ENCODE data around the gene SECTM1.

The SECTM1 gene

DNA sequence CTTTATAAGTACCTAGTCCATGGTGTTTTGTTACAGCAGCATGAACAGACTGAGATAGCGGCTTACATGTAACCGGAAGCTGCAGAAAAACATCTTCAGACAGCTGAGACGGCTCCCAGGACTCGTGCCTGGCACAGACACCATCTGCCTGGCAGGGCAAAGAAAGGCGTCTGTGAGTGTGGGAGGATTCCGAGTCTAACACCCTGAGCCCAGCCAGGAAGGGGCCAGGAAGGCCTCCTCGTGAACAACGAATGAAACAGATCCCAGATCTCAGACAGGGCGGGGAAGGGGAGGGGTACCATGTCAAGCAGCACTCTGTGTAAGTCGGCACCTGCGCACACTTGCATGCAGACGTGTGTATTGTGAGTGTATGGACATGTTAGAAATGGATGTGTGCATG lies 55.7 kb downstream of the SECTM1 start:
- DNase-seq: no peak

DNA sequence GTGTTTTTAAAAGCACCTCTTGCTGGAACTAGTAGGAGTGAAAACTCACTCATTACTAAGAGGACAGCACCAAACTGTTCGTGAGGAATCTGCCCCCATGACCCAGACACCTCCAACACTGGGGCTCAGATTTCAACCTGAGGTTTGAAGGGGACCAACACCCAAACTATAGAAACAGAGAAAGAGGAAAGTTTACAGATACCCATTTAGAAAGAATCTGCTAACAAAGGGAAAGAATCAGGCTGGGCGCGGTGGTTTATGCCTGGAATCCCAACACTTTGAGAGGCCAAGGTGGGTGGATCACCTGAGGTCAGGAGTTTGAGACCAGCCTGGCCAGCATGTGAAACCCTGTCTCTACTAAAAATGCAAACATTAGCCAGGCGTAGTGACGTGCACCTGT lies 56.6 kb downstream of the SECTM1 start:
- no peak for DNase-seq

DNA sequence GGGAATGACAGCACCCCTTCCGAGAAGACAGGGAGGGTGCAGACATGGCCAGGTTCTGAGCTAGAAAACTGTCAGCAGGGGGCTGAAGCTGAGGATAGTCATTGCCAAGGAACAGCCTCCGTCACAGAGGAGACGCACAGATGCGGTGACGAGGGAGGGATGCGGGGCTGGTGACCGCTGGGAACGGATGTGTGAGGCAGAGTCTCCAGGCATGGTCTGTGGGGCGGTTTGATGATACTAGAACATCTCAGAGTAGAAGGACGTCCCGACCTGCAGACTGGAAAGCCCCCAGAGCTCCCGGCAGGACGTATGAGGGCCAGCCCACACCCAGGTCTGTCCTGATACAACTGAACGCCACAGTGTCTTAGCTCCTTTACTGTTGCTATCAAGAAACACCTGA lies 58.2 kb downstream of the SECTM1 start:
- no peak for DNase-seq

DNA sequence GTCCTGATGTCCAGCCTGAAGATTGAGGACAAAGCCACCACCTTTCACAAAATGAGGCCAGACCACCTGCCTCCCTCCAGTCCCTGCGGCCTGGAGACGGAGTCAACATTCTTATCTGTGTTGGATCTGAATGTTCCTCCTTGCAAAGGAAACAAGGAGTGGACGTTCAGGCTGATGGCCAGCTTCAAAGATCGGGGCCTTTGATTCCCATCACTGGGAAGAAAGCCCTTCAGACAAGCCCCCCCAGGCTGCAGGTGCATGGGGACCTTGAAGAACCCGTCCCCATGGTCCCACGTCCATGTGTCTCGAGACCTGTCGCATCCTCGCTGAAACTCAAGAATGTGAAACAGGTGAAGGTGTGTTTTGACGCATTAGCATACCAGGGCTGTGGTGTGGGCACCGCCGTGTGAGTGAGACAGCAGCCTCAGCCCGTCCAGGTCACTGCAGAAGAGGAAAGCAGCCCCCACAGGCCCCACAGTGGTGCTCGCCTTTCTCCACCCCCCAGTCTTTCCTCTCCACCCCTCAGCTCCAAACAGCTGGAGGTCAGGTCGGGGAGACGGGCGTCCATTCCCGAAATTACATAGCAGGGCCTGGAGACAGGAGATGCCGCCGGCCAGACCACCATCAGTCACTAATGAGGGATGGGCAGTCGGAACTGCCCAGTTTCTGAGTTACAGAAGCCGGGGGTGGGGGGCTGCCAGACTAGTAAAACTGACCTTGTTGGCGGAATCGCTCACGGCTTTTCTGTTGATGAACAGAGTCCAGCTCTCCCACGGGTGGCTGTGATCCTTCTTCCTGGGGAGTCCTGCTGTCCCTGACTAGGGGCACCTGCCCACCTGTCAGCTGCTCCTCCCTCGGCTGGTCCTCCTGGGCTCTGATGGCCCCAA lies 59.2 kb downstream of the SECTM1 start:
- DNase-seq: no peak

DNA sequence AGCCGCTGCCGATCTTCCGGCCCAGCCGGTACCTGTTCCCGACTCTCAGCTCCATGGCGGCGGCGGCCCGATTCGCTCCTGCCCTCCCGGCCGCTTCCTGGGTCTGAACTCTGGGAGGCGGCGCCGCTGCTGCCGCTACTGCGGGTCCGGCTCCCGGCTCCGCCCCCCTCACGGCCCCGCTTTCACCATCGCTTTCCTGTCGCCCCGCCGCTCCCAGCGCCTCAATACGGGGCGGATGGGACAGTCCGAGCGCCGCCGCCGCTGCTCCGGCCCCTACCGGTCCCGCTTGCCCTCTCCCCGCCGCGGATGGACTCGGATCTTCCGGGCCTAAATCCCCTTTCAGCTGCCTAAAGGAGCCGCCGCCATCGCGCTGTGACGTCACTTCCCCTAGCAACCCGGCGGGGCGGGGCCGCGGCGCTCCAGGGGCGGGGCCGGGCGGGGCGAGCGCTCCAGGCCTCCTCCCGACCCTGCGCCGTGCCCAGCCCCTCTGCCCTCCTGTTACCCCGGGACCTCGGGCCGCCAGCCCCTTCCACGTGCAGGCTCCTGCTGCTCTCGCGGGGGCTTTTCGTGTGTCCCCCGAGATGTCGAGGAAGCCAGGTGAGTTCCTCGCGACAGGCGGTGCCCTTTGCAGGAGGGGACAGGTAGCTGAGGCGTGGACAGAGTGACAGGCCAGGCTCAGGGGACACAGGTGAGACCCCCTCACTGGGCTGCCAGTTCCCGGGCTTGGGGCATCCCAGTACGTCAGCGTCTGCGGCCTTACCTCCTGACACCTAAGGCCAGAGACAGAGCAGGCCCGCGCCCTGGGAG lies 60.0 kb downstream of the SECTM1 start, which contains the start of gene CSNK1D:
Gene CSNK1D (minus strand): TSS at position 374 of the 807 bp plus-strand sequence. CDS start 319 bp downstream, at position 55.
- peak; percentile 94 for DNase-seq

DNA sequence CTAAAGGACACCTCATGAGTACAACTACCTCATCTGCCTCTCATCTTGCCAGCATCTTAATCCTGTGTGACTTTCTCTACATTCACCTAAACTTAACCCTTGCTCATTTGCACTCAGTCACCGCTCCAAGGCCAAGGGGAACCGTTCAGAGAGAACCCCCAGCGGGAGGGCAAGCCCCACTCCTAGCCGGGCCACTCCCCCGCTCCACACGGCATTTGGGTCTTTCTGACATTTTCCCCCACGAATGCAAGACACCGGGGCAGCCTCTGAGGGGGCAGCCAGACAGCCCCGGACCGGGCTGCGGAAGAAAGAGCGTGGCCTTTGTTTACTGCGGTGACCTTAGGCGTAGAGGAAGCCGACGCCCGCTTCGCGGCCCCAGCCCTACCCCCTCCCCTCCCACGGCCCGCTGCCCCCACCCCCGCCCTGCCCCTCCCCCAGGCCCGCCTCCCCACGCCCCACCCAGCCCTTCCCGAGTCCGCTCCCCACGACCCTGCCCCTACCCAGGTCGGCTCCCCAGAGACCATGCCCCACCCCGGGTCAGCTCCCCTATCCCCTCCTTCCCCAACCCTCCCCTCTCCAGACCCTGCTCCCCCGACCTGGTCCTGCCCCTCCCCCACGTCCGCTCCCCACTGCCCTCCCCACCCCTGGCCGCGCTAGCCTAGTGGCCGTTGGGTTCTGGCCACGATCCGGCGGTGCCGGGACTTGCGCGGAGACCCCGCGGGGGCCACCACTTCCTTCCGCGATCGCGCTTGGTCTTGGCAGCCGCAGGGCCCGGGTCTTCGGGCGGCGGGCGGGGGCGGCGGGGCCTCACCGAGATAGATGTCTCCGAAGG lies 60.9 kb downstream of the SECTM1 start:
- DNase-seq: no peak

DNA sequence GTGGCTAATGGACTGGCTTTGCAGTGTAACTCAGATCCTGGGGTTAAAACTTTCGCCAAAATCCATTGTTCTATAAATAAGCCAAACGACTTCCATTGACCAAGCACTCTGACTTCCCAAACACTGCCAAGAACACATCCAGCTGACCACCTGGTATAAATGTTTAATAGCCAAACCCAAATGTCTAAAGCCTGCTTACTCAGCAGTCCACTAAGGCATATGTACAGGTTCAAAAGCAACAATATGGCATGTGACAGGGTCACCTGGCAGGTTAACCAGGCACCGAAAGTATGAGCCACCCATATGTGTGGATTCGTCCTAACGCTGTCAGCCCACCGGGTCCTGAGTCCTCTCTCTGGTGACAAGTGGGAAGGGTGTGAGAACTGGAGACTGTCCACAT lies 62.2 kb downstream of the SECTM1 start:
- DNase-seq: no peak
